HepG2 (cell line): Measurements from ENCODE around the gene ADGRG6. TPM values are rescaled to one million over a fixed set of nuclear protein-coding genes. Genes with fewer than 3 reads are reported as not detected.

Experiments
- ATAC-seq: fragments of 200-7000 bp; cut with Tn5 transposase; 3 replicates; pipeline ENCODE4 v1.9.1; 2020; ENCODE audit warnings: mild to moderate bottlenecking, moderate library complexity
- BruUV-seq: library from RNA; stranded (reverse); fragments of 400-500 nt; replicated peaks from 2 replicates; lab custom pipeline; 2021; lab: Mats Ljungman, UMichigan
- CTCF ChIA-PET: fragments of 300-600 bp; formaldehyde crosslinking; extraction: SDS; loops from one replicate; lab custom pipeline; 2021; ENCODE audit warnings: low total read pairs, inconsistent platforms, low intra/inter-chr PET ratio; lab: Yijun Ruan, JAX
- POLR2A ChIA-PET: fragments of 350-600 bp; sonication (Branson Sonifier 250); formaldehyde crosslinking; loops from one replicate; lab custom pipeline; 2020; ENCODE audit warnings: antibody characterized with exemption, inconsistent platforms; lab: Yijun Ruan, JAX
- DNase-seq: peaks from one replicate; pipeline ENCODE4 v3.0.0-alpha.2; 2015; ENCODE audit warnings: low spot score
- FAIRE-seq: peaks from 3 replicates; lab custom pipeline; 2011; peaks lifted over from hg19 to GRCh38; lab: Jason Lieb, UNC
- H2AFZ ChIP-seq: one replicate; pipeline ENCODE4 v1.6.1; 2011; ENCODE audit warnings: low read length, inconsistent platforms
- H3K27ac ChIP-seq: fragments of 300-600 bp; 3 replicates; pipeline ENCODE4 v1.8.0; 2011; ENCODE audit warnings: mixed run types, mild to moderate bottlenecking, mixed read lengths, low read length, inconsistent platforms; ENCODE audit not compliant: insufficient read depth; ENCODE audit errors: extremely low read length
- H3K27me3 ChIP-seq, 2 experiments: fragments of 200-600 bp in 1 of 2; 2 replicates in 1 of 2; 3 replicates in 1 of 2; pipeline versions ENCODE4 v1.6.0 to v1.8.0; 2011; ENCODE audit warnings: low read length in 2 of 2, mild to moderate bottlenecking in 2 of 2, moderate library complexity in 2 of 2, inconsistent platforms in 1 of 2; ENCODE audit not compliant: insufficient read depth in 2 of 2, control insufficient read depth in 1 of 2
- H3K36me3 ChIP-seq, 2 experiments: fragments of 200-600 bp in 1 of 2; replicated peaks in 1 of 2; 2 replicates in 1 of 2; 3 replicates in 1 of 2; pipeline versions ENCODE4 v1.5.1 to v1.8.0; 2011; ENCODE audit warnings: low read length in 2 of 2, inconsistent platforms in 1 of 2; ENCODE audit not compliant: insufficient read depth in 2 of 2, control insufficient read depth in 1 of 2
- H3K4me1 ChIP-seq: 2 replicates; pipeline ENCODE4 v1.5.1; 2012; ENCODE audit warnings: low read length, inconsistent platforms; ENCODE audit not compliant: insufficient read depth
- H3K4me2 ChIP-seq: 2 replicates; pipeline ENCODE4 v1.6.0; 2011; ENCODE audit warnings: low read depth, low read length, inconsistent platforms
- H3K4me3 ChIP-seq, 3 experiments: fragments of 200-600 bp in 1 of 3; sonication (generic), shearing (Covaris generic) in 1 of 3; replicated peaks in 1 of 3; 2 replicates each; pipeline ENCODE4 v1.5.1; 2011 to 2016; ENCODE audit warnings: low read length in 3 of 3, inconsistent platforms in 2 of 3, low read depth in 2 of 3, mild to moderate bottlenecking in 2 of 3, control low read depth in 1 of 3, mixed read lengths in 1 of 3; ENCODE audit not compliant: insufficient read depth in 1 of 3
- H3K79me2 ChIP-seq: one replicate; pipeline ENCODE4 v1.6.1; 2011; ENCODE audit warnings: low read length, inconsistent platforms; ENCODE audit not compliant: insufficient read depth
- H3K9ac ChIP-seq: 2 replicates; pipeline ENCODE4 v1.6.0; 2011; ENCODE audit warnings: mild to moderate bottlenecking, low read depth, low read length, inconsistent platforms; ENCODE audit not compliant: insufficient read depth
- H3K9me3 ChIP-seq: 2 replicates; pipeline ENCODE4 v1.5.1; 2012; ENCODE audit warnings: mild to moderate bottlenecking, low read length
- H4K20me1 ChIP-seq: 2 replicates; pipeline ENCODE4 v1.6.0; 2011; ENCODE audit warnings: inconsistent platforms, mild to moderate bottlenecking, low read length, moderate library complexity; ENCODE audit not compliant: insufficient read depth
- BCL6 ChIP-seq: IDR thresholded peaks from 2 replicates; pipeline ENCODE4 v1.6.1; 2016; ENCODE audit warnings: missing genetic modification reagents, missing compliant biosample characterization
- CREM ChIP-seq, 2 experiments: sonication (generic) in 1 of 2; formaldehyde crosslinking in 1 of 2; IDR thresholded peaks; 2 replicates each; pipeline versions ENCODE4 v1.4.0 to v1.6.1; 2016 to 2020; ENCODE audit warnings: antibody characterized with exemption in 1 of 2, mild to moderate bottlenecking in 1 of 2, missing genetic modification reagents in 1 of 2
- FOXJ3 ChIP-seq: sonication (generic); formaldehyde crosslinking; IDR thresholded peaks from 2 replicates; pipeline ENCODE4 v1.4.0; 2020; ENCODE audit warnings: missing genetic modification reagents, mild to moderate bottlenecking, borderline replicate concordance
- FOXP4 ChIP-seq: sonication (generic); formaldehyde crosslinking; IDR thresholded peaks from 2 replicates; pipeline ENCODE4 v1.4.0; 2020; ENCODE audit warnings: missing genetic modification reagents
- HDAC1 ChIP-seq: sonication (generic); formaldehyde crosslinking; IDR thresholded peaks from 2 replicates; pipeline ENCODE4 v1.5.1; 2020; ENCODE audit warnings: mild to moderate bottlenecking, missing genetic modification reagents
- KAT8 ChIP-seq: IDR thresholded peaks from 2 replicates; pipeline ENCODE4 v1.6.1; 2016; ENCODE audit warnings: missing genetic modification reagents, missing compliant biosample characterization
- KLF9 ChIP-seq: IDR thresholded peaks from 2 replicates; pipeline ENCODE4 v1.6.1; 2016; ENCODE audit warnings: low read depth
- NCOA2 ChIP-seq: sonication (generic); formaldehyde crosslinking; IDR thresholded peaks from 2 replicates; pipeline ENCODE4 v1.8.0; 2022; ENCODE audit warnings: inconsistent platforms
- NCOR1 ChIP-seq: fragments of 200-600 bp; sonication (generic); IDR thresholded peaks from 2 replicates; pipeline ENCODE4 v1.7.0; 2017; ENCODE audit warnings: antibody characterized with exemption, low read length, borderline replicate concordance
- NKX3-1 ChIP-seq: sonication (generic); formaldehyde crosslinking; IDR thresholded peaks from 2 replicates; pipeline ENCODE4 v1.5.0; 2020; ENCODE audit warnings: missing genetic modification reagents
- NR2F6 ChIP-seq, 2 experiments: IDR thresholded peaks; 2 replicates each; pipeline ENCODE4 v1.6.1; 2016; ENCODE audit warnings: antibody characterized with exemption in 1 of 2, mild to moderate bottlenecking in 1 of 2
- RARA ChIP-seq: IDR thresholded peaks from 2 replicates; pipeline ENCODE4 v1.6.1; 2016; ENCODE audit warnings: missing genetic modification reagents, missing compliant biosample characterization
- SNAPC2 ChIP-seq: sonication (generic); formaldehyde crosslinking; IDR thresholded peaks from 2 replicates; pipeline ENCODE4 v1.8.1; 2022; ENCODE audit warnings: mild to moderate bottlenecking, missing genetic modification reagents
- TARDBP ChIP-seq: sonication (generic); formaldehyde crosslinking; IDR thresholded peaks from 2 replicates; pipeline ENCODE4 v1.8.0; 2022; ENCODE audit warnings: mild to moderate bottlenecking, missing genetic modification reagents
- TCF7 ChIP-seq: sonication (generic); IDR thresholded peaks from 2 replicates; pipeline ENCODE4 v1.6.1; 2016; ENCODE audit warnings: antibody characterized with exemption, low read depth
- ZNF703 ChIP-seq: sonication (generic); formaldehyde crosslinking; IDR thresholded peaks from 2 replicates; pipeline ENCODE4 v1.5.1; 2020; ENCODE audit warnings: missing genetic modification reagents, mild to moderate bottlenecking, moderate library complexity, borderline replicate concordance
- WGBS: methylation state at CpG from one replicate; pipeline ENCODE4 v1.1.6; 2017; ENCODE audit warnings: low lambda C conversion rate; 5-methylcytosine and 5-hydroxymethylcytosine counted together
- in situ Hi-C: cut with HindIII; loops from 2 replicates; pipeline ENCODE4 v1.10.0; 2017; ENCODE audit warnings: low pct_unique_long_range_greater_than_20kb; ENCODE audit not compliant: extremely low pct_ligation_motif_present
- intact Hi-C: fragments of 100-400 bp; cut with micrococcal nuclease; formaldehyde crosslinking; loops from one replicate; pipeline ENCODE4 v1.10.0; 2022; ENCODE audit not compliant: unreplicated experiment
- polyA plus RNA-seq, 8 experiments: library from polyadenylated mRNA; depleted of rRNA in 3 of 8; stranded (reverse) in 7 of 8; unstranded in 1 of 8; fragments of >200 nt; fragmentation: Illumina TruSeq in 4 of 8; extraction: Trizol in 4 of 8; gene quantifications; 2 replicates each; pipeline versions ENCODE4 v1.2.1 to v1.2.3, GENCODE V29; 2011 to 2016; ENCODE audit warnings: low read depth in 4 of 8, missing spikeins in 1 of 8, mixed read lengths in 1 of 8; ENCODE audit not compliant: insufficient read depth in 1 of 8
- total RNA-seq, 5 experiments: library from RNA; depleted of rRNA; stranded (reverse); fragments of >200 nt; fragmentation: Illumina TruSeq; extraction: Trizol; gene quantifications; 2 replicates each; pipeline ENCODE4 v1.2.3, GENCODE V29; 2016; ENCODE audit warnings: low read depth in 1 of 5
- TF ChIP-seq, protein P1 (sequence below): IDR thresholded peaks from 2 replicates; pipeline ENCODE4 v1.4.0; 2020; ENCODE audit warnings: mild to moderate bottlenecking, missing genetic modification reagents

The ADGRG6 gene
- total and polyA plus RNA-seq, 2 of the 13 experiments (the other 11 are each of a cell fraction or from before 2014, with no cell fraction given), result 129 to 249 TPM

GRCh38 chr6:142376115-142376514 lies 74.3 kb downstream of the ADGRG6 start:
- Histone ChIP-seq H3K79me2 (peaks cover 68% of the 10 kb centered on the region), H3K4me2 (peak overlapping the region; percentile 59), H3K27me3 (no peaks in the 10 kb centered on the region), H3K36me3 (peaks cover 4 to 22% of the 10 kb centered on the region in 2 experiments), H4K20me1 (no peaks in the 10 kb centered on the region), H3K4me3 (peak overlapping the region in 2 of 3 experiments; percentile 1 to 2; a peak in 2 of 6 replicates), H3K4me1 (peaks cover 96% of the 10 kb centered on the region), H3K9me3 (no peaks in the 10 kb centered on the region), H3K9ac (peak overlapping the region; percentile 21; the same call in 1 of the 2 replicates), H2AFZ (no peak overlapping the region), H3K27ac (peak overlapping the region; percentile 73)
- intact Hi-C loops, result no loop called here
- DNase-seq (peak; percentile 78), FAIRE-seq (peak; percentile 46), ATAC-seq (peak; percentile 8; the same call in 1 of the 3 replicates)
- ChIA-PET POLR2A (interaction anchor here (0.8 to 3.0 kb wide), 8 partner anchors 8 to 79 kb away, joined by 3 to 15 read pairs (median 6); partner anchors contain the start of gene ADGRG6), CTCF (no interaction called here)
- WGBS, result 2% methylated on average over 2 of the region's 2 CpGs
- no TSS peak for BruUV-seq
- in situ Hi-C loops, result loop anchor here (5.0 kb wide), 1 partner anchor 74 kb away; the partner anchor contains the start of gene ADGRG6
- TF ChIP-seq CREM (IDR thresholded peaks at IDR 0.05) (peak; percentile 41; the same call in 1 of the 2 replicates), CREM (CRISPR knock-in tag; IDR thresholded peaks at IDR 0.05) (no peak), SNAPC2 (no peak), NCOR1 (0 out of 2 replicates have a peak, but pooled peaks have one; percentile 8), NR2F6 (IDR thresholded peaks at IDR 0.05) (peak; percentile 53), NR2F6 (CRISPR knock-in tag; IDR thresholded peaks at IDR 0.05) (peak; percentile 39; the same call in 1 of the 2 replicates), ZNF703 (CRISPR knock-in tag) (no peak), TCF7 (peak; percentile 54; the same call in 1 of the 2 replicates), NCOA2 (peak; percentile 83), KAT8 (0 out of 2 replicates have a peak, but pooled peaks have one; percentile 25), FOXJ3 (CRISPR knock-in tag) (peak; percentile 38; the same call in 1 of the 2 replicates), BCL6 (peak; percentile 87), HDAC1 (CRISPR knock-in tag) (peak; percentile 28; the same call in 1 of the 2 replicates), NKX3-1 (CRISPR knock-in tag) (peak; percentile 64; the same call in 1 of the 2 replicates), KLF9 (CRISPR knock-in tag) (no peak), FOXP4 (CRISPR knock-in tag) (peak; percentile 79), RARA (CRISPR knock-in tag) (peak; percentile 46), TARDBP (CRISPR knock-in tag) (0 out of 2 replicates have a peak, but pooled peaks have one; percentile 48)
- TF ChIP-seq, protein P1, sequence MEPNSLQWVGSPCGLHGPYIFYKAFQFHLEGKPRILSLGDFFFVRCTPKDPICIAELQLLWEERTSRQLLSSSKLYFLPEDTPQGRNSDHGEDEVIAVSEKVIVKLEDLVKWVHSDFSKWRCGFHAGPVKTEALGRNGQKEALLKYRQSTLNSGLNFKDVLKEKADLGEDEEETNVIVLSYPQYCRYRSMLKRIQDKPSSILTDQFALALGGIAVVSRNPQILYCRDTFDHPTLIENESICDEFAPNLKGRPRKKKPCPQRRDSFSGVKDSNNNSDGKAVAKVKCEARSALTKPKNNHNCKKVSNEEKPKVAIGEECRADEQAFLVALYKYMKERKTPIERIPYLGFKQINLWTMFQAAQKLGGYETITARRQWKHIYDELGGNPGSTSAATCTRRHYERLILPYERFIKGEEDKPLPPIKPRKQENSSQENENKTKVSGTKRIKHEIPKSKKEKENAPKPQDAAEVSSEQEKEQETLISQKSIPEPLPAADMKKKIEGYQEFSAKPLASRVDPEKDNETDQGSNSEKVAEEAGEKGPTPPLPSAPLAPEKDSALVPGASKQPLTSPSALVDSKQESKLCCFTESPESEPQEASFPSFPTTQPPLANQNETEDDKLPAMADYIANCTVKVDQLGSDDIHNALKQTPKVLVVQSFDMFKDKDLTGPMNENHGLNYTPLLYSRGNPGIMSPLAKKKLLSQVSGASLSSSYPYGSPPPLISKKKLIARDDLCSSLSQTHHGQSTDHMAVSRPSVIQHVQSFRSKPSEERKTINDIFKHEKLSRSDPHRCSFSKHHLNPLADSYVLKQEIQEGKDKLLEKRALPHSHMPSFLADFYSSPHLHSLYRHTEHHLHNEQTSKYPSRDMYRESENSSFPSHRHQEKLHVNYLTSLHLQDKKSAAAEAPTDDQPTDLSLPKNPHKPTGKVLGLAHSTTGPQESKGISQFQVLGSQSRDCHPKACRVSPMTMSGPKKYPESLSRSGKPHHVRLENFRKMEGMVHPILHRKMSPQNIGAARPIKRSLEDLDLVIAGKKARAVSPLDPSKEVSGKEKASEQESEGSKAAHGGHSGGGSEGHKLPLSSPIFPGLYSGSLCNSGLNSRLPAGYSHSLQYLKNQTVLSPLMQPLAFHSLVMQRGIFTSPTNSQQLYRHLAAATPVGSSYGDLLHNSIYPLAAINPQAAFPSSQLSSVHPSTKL (CRISPR knock-in tag), result peak; percentile 82; the same call in 1 of the 2 replicates
